Left kidney (tissue), 2 donors: Measurements from ENCODE around the gene C1RL. TPM values are rescaled to one million over a fixed set of nuclear protein-coding genes. Genes with fewer than 3 reads are reported as not detected.
A peak's percentile ranks its signal among the peaks of the same experiment; 100 is the strongest.

Experiments
- DNase-seq: peaks from one replicate; pipeline ENCODE4 v3.0.0-alpha.2; 2013
- polyA plus RNA-seq: library from polyadenylated mRNA; unstranded; fragments of 120-200 nt; gene quantifications from one replicate; pipeline ENCODE4 v1.2.1, GENCODE V29; 2013; ENCODE audit not compliant: insufficient read length

The C1RL gene
- polyA plus RNA-seq, 1 donor = 46.0 TPM

DNA sequence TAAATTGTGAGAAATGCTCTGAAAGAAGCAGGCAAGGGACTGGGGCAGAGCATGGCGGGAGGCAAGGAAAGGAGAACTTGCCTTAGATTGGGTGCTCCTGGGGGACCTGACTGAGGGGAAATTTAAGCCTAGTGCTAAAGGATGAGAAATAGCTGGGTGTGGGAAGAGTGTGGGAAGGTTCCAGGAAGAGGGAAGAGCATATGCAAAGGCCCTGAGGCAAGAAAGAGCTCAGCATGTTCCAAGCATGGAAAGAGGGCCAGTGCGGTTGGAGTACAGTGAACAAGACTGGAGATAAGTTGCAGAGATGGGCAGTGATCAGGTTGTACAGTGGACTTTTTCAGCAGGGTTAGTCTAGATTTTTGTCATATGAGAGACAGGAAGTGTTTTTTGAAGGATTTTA lies 30.2 kb upstream of the C1RL start:
- no peak for DNase-seq

DNA sequence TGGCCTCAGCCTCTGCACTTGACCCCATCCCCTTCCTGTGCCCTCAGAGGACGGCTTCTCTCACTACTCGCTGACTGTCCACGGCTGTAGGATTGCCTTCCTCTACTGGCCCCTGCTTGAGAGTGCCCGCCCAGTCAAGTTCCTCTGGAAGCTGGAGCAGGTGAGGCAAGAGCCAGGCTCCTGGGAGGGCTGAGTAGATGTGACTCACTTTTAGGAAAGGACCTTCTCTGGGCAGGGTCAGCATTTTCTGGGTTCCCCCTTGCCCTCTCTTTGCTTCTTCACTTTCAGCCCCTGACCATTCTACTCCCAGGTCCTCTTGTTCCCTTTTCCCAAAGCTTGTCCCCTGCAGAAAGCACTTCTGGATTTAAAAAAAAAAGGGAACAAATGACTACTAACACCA lies 28.9 kb upstream of the C1RL start:
- no peak for DNase-seq

DNA sequence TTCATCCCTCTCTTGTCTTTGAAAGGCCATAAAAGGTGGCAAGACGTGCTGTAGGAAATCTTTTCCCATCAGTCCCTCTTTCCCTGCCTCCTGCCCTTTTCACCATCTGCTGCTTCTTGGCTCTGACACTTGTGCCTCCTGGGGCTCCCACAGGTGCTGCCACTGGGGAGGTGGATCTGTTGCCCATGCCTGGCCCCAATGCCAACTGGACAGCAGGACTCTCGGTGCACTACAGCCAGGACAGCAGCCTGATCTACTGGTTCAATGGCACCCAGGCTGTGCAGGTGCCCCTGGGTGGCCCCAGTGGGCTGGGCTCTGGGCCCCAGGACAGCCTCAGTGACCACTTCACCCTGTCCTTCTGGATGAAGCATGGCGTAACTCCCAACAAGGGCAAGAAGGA lies 27.7 kb upstream of the C1RL start:
- no peak for DNase-seq

DNA sequence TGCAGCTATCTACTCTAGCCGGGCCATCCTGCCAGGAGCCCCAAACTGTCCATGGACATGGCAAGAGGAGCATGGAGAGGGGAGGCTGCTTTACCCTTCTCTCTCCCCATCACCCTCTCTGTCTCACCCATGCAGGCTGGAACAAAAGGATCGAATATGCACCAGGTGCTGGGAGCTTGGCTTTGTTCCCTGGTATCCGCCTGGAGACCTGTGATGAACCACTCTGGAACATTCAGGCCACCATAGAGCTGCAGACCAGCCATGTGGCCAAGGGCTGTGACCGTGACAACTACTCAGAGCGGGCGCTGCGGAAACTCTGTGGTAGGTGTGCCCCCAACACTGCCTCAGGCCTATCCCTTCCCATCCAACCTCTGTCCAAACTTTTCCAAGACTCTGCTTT lies 27.1 kb upstream of the C1RL start:
- DNase-seq = no peak

DNA sequence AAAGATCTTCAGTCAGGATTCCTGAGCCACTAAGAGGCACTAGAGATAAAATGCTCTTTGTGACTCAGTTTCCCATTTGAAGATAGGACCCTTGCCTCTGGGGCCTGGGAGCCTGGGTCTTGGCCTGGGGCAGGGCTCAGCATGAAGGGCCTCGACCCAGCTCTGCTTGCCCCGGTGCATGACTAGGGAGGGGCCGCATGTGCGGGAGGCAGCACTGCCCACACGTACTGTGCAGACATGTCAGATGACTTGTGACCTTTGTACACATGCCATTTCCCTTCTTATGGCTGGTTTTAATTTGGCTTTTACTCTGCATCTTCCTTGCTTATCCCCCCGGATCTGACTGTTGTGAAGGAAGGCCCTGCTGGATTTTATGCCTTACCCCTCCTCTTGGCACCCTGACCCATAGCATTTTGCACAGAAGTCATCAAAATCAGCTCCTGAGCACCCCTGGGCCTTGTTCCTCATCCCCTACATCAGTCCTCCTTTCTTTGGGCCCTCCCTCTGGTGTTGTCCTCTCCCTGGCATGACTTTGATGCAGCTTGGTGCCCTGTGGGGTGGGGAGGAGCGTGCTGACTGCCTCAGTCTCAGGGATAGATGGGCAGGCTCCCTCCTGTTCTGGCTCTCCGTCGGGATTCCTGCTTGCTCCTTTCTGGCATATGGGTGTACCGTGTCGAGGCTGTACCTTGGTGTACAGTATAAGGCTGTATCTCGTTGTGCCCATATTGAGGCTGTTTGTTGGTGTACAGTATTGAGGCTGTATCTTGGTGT lies 25.6 kb upstream of the C1RL start:
- DNase-seq = no peak

DNA sequence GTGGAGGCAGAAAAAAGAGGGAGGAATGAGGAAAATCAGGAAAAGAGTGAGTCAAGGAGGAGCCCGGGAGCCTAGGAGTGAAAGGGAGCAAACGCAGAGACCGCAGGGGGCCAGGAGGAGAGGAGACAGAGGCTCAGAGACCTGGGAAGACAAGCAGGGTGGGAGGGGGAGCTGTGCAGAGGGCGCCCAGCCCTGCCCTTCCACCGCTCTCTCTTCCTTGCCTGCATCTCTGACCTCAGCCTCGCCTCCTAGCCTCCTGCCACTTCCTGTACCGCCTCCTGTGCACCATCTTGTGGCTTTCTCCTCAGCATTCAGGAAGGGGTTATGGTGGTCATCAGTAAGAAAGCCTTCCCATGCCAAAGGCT lies 22.5 kb upstream of the C1RL start:
- no peak for DNase-seq

DNA sequence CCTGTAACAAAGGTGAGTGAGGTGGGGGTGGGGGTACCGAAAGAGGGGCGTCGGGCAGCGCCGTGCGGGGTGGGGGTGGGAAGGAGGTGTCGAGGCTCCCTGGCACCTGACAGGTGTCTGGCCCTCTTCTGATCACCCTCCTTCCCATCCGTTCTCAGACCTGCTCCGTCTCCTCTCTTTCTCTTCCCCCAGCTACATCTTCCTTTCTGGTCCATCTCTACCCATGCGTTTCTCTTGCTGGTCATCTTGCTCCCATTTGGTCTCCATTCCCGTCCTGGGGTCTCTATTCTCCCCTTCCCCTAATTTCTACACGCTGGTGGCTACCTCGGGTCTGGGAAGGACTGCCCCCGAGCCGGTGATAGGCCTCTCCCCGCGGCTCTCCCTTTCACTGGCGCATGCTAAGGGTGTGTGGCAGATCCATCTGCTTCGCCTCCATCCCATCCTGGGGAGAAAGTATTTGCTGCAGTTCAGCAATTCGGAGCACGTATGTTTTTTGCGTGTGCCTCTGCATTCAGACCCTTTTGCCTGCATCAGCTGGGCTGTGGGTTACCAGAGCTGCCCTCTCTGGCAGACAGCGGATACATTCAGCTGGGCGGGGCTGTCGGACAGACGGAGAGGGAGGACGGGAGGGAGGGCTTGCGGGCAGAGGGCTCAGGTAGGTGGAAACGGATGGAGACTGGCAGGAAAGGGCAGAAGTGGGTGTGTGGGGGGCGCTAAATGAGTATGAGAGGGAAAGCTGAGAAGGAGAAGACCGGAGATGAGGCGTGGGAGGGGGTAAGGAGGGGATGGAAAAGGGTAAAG lies 21.9 kb upstream of the C1RL start:
- DNase-seq = no peak

DNA sequence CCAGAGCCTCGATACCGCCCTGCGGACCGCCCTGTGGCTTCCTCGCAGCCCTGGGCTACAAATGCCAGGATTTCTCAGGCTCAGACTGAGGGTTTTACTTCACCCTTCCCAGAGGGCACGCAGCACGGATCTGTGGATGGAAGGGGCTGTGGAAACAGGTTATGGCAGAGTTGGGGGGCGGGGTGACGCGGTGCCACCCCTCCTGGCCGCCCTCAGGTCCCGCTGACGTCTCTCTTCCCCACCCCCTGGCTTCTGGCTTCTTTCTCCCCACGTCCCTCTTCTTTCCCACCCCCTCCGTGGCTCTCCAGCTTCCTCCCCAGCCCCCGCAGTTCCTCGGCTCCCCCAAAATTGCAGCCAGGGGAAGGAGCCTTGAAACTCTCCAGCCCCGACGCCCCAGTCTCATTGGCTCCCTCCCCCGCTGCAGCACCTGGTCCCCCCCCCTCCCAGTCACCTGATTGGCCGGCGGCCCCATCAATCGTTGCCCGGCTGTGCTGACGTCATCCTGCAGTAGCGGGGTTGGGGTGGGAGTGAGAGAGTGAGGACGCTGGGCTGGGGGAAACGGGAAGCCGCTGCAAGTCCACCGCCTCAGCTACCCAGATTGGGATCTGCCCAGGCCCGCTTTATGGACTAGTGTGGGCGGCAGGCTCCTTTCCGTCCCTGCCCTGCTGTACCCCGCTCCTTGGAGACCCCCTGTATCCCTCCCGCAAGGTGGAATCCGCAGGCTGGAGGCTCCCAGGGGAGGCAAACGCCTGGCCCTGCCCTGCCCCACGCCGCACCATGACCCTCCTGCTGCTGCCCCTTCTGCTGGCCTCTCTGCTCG lies 21.1 kb upstream of the C1RL start, which contains the start of gene CLSTN3:
CLSTN3 (plus strand) TSS at position 500 of the 820 bp plus-strand sequence; CDS start at position 778, 278 bp downstream.
- DNase-seq = peak; percentile 89

DNA sequence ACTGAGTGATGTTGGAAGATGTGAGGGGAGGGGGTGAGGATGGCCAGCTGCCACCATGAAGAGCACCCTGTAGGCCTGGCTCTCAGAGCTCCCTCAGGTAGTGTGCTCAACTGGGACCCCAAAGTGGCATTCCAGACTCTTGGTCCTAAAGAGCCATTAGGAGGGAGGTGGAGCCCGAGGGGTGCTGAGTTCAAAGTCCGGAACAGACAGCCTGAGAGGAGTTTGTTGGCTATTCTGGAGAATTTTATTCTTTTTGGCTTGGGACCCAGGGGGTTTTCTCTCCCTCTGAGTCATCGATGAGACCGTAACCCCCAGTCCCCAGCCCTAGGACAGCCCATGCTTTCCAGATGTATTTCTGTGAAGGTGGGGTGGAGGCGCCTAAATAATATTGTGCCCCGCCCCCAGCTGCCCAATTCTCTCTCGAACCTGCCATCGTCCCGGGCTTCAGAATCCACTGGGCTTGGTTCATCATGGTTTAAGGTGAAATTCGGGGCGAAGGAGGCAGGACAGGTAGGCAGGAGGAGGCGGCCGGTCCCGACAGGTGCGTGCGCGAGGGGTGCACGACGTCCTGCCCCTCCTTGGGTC lies 20.4 kb upstream of the C1RL start:
- DNase-seq = no peak

DNA sequence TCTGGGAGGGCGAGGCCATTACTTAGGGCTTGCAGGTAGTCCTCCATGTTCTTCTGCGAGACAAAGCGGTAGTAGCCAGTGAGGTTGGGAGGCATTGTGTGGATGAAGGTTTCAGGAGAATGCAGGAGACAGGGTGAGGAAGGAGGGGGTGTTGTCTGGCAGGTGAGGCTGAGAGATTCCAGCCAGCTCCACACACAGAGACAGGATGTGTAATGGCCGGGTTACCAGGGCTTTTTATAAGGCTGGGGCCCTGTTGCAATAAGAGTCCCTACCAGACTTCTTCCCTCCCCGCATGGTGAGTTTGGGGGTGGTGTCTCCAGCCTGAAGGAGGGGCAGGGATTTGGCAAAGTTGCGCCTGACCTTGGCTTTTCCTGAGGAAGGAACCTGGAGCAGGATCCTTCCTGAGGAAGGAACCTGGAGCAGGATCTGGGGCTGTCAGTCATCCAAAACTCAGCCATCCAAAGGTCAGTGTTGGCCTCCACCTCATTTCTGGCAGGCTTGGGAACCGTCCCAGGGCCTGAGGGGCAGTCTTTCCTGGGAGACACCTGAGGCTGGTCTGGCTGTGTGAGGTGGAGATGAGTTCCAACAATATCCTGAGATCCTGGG lies 19.8 kb upstream of the C1RL start, which contains the start of gene RBP5:
RBP5 (minus strand) TSS at position 209 of the 606 bp plus-strand sequence; CDS start at position 95, 114 bp downstream.
- no peak for DNase-seq

DNA sequence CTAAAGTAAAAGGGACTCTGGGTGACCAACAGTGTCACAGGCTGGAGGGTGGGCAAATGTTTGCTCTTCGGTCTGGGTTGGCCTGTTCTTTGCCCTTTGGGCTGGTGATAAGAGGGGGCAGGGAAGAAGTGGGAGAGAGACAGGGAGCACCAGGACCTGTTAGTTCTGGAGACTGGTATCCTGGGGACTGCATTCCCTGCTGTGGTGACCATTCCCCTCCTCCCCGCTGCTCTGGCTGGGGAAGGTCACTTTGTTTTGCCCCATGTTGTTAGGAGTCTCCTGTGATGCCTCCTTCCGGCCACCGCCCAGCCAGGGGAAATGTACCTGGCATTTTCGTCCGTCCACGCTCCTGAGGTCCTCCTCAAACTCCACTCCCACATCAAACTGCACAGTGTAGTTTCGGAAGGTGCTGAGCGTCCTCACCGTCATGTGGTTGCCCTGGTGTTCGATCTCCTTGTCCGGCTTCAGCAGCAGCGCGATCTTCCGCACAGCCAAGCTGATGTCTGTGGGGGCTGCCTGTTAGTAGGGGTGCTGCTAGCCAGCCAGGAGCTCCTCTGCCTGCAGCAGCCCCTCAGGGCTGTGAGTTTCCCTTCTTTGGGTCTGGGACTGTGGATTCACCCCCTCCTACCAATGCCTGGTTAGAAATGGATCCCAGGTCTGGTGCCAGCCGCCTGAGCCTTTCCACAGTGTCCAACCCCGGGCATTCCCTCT lies 19.1 kb upstream of the C1RL start:
- DNase-seq = no peak

DNA sequence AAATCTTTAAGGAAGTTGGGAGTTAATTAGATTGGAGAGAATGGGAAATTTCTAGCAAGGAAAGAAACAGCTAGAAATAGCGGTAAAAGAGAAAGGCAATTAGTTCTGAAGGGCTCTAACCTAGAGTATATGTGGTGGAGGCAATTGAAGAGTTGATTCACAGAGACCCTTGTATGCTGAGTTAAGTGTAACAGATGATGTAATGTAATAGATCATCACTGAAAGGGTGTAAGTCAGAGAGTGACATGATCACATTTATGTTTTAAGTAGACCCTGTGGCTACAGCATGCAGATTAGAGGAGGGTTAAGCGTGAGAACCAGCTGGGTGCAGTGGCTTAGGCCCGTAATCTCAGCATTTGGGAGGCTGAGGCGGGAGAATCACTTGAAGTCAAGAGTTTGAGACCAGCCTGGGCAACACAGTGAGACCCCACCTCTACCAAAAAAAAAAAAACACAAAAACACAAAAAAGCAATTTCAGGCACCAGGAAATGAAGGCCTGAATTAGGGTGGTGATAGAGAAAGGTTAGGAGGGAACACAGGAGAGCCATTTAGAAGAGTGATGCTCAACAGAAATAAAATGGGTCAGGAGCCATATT lies 16.7 kb upstream of the C1RL start:
- DNase-seq = no peak

DNA sequence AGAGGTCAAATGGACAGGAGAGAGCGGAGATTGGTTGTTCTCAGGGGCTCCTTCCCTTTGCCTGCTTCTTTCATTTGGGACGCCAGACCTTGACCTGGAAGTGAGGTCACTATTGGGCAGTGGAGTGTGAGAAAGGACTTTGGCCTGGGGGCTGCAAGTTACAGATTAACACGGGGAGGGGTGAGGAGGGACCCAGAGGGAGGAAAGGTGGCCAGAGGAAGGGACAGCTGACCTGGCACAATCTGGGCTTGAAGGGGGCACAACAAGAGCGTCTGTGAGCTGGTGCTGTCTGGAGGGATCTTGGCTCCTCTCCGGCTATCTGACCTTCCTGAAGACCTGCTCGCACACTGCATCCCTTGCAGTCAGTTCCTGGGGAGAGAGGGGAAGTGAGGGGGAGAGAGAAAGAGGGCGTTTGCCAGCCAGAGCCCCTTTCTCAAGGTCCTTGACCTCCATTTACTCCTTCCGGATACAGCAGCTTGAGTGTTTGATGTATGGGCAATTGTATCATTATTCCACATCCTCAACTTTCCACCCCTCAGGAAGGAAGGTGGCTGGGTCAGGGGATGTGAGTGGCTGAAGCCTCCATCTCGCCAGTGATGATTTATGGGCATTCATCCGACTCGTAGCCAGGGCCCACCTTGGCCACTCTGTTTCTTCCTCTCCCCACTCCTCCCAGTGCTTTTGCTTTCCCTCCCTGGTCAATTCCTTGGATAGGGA lies 14.9 kb upstream of the C1RL start:
- no peak for DNase-seq

DNA sequence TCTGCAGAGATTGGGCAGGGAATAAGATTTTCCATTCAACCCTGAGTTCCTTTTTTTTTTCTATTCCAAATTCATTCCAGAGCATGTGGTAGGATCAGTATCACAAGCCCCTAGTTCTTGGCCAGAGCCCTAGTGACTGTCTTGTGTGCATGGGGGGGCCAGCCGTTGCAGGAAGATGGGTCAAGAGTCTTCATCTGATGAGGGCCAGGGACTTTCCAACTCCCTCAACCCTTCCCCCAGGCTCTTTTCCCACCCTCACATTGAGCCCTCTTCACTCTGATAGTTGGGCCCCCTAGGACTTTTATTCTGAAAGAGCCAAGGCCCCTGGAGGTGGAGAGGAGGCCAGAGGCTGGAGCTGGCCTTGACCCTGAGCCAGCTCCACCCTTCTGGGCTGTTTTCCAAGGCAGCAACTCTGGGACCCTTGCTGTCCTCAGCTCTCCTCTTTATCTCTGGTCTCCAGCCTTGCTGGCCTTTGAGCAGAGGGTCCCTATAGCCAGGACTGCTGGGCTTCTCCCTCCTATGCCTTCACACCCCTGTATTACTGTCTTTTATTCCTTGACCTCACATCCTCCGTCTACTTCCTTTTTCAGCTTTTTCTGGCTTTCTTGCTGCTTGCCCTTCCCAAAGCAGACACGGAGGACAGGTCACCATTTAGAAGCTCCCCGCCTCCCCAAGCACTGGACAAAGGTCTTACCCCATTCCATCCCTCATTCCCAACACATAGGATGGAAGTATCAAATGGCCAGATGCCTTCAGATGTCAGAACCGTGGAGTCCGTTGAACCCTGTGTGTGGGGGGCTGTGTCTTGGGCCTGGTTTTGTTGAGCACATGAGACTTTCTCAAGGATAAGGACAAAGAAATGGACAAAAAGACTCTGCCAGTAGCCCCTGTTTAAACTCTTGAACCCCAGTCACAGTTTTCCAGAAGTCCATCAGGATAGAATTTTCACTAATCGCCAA lies 14.1 kb upstream of the C1RL start:
- no peak for DNase-seq

DNA sequence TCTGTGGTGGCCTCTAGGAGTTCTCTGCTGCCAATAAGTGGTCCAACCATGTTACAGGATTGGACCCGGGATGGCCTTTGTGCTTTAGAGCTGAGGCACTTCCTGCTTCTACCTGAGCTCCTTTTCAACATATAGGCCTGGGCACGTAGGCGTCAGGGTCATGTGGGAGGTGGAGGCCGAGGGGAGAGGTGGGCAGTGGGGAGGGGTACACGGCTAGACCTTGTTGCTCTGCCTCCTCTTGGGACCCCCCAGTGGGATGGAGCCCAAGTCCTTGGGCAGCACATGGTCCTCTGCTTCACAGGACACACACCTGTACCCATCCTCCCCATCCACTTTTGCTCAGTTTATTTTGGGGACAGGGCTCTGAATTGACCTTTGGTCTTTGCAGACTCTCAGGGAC lies 12.3 kb upstream of the C1RL start:
- no peak for DNase-seq

DNA sequence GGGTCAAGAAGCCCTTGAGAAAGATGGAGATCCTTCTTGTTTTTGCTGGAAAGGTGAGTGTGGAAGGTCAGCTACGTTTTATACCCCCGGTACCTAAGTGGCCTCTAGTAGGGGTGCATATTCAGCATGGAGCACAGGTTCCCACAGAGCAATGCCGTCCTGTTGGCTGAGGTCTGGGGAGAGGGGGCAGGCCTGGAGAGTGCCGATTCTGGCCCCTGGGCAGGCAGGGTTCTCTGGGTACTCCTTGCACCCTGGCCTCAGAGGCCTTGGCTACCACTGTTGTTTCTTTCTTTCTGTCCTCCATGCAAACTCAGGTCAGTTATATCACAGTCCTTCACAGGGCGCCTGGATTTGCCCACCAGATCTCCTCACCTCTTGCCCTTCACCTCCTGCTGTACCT lies 11.2 kb upstream of the C1RL start:
- no peak for DNase-seq

DNA sequence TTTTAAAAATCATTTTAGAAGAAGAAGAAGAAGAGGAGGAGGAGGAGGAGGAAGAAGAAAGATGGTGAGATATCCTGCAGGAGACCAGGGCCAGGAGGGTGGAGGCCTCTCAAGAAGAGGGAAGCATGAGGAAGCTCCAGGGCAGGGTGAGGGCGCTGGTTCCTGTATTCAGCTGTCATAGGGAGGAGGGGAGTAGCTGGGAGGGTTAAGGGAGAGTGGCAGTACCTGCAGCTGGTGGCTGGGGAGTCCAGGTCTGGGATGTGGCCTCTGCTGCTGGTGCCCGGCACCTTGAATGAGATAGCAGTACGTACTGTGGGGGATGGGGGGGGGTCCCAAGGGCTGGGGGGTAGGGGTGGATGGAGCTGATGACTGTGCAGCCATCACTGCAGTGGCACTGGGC lies 9.9 kb upstream of the C1RL start:
- no peak for DNase-seq

DNA sequence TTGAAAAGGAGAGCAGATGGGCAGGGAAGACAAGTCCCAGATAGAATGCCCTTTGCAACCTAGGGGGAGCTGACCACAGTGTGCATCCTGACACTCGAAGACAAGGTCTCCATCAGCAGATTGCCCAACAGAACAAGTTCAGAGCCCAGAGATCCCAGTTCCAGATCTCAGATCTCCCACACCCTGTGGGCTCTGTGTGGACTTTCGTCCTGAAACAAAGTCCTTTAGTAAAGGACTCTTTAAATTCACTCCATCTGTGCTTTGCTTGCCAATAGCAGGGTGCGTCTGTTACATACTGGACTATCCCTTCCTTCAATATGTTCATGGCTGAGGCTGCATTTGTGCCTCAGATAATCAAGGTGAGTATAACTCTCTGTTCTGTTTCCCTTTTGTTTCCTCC lies 8.7 kb upstream of the C1RL start:
- DNase-seq = no peak

DNA sequence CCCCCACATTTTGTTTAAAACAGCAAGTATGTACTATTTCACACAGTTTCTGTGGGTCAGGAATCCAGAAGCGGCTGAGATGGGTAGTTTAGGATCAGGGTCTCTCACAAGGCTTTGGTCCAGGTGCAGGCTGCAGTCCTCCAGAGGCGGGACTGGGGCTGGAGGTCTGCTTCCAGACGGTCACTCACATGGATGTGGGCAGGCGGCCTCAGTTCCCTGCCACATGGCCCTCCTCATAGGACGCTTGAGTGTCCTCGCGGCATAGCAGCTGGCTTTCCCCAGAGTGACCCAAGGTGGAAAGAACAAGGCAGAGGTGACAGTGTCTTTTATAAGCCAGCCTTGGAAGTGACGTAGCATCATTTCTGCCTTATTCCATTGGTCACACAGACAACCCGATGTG lies 7.9 kb upstream of the C1RL start:
- no peak for DNase-seq
